Nephron progenitor cell (in vitro differentiated cells): Measurements from ENCODE around the gene RHBDL1.

Experiments used
- DNase-seq: peaks from one replicate; pipeline ENCODE4 v3.0.0; 2021
- H3K27ac Mint-ChIP-seq: 2 replicates; pipeline ENCODE4 v1.8.0; 2021; ENCODE audit warnings: mild to moderate bottlenecking, moderate library complexity, mixed read lengths
- H3K27me3 Mint-ChIP-seq: 2 replicates; pipeline ENCODE4 v1.8.0; 2021; ENCODE audit warnings: mild to moderate bottlenecking, low read depth, mixed read lengths; ENCODE audit not compliant: poor library complexity
- H3K36me3 Mint-ChIP-seq: 2 replicates; pipeline ENCODE4 v1.8.0; 2021; ENCODE audit warnings: low read depth, mixed read lengths
- H3K4me1 Mint-ChIP-seq: 2 replicates; pipeline ENCODE4 v1.8.0; 2021; ENCODE audit warnings: mixed read lengths
- H3K4me3 Mint-ChIP-seq: 2 replicates; pipeline ENCODE4 v1.8.0; 2021; ENCODE audit warnings: mild to moderate bottlenecking, moderate library complexity, mixed read lengths
- H3K9me3 Mint-ChIP-seq: 2 replicates; pipeline ENCODE4 v1.8.0; 2021; ENCODE audit warnings: mild to moderate bottlenecking, moderate library complexity, mixed read lengths
- TF ChIP-seq, protein P1 (sequence below): fragments of 200-600 bp; sonication (generic); IDR thresholded peaks from 2 replicates; pipeline ENCODE4 v1.5.0; 2021; ENCODE audit warnings: antibody characterized with exemption

RHBDL1 gene

GRCh38 chr16:632486-633335 lies 42.8 kb upstream of the RHBDL1 start:
- Mint-ChIP-seq H3K9me3 (no peaks in the 10 kb centered on the region), H3K36me3 (peaks cover 5% of the 10 kb centered on the region), H3K4me1 (peaks cover 43% of the 10 kb centered on the region), H3K4me3 (peak overlapping the region; percentile 86), H3K27me3 (peaks cover 6% of the 10 kb centered on the region), H3K27ac (no peak overlapping the region)
- TF ChIP-seq, protein P1, sequence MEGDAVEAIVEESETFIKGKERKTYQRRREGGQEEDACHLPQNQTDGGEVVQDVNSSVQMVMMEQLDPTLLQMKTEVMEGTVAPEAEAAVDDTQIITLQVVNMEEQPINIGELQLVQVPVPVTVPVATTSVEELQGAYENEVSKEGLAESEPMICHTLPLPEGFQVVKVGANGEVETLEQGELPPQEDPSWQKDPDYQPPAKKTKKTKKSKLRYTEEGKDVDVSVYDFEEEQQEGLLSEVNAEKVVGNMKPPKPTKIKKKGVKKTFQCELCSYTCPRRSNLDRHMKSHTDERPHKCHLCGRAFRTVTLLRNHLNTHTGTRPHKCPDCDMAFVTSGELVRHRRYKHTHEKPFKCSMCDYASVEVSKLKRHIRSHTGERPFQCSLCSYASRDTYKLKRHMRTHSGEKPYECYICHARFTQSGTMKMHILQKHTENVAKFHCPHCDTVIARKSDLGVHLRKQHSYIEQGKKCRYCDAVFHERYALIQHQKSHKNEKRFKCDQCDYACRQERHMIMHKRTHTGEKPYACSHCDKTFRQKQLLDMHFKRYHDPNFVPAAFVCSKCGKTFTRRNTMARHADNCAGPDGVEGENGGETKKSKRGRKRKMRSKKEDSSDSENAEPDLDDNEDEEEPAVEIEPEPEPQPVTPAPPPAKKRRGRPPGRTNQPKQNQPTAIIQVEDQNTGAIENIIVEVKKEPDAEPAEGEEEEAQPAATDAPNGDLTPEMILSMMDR, result no peak
- no peak for DNase-seq

- Mint-ChIP-seq H3K27ac (no peak overlapping the region), H3K4me1 (peaks cover 43% of the 10 kb centered on the region), H3K9me3 (no peaks in the 10 kb centered on the region), H3K4me3 (no peak overlapping the region), H3K36me3 (peaks cover 5% of the 10 kb centered on the region), H3K27me3 (peaks cover 6% of the 10 kb centered on the region)
- TF ChIP-seq, protein P1, result no peak
- DNase-seq, result no peak
Observed at GRCh38 chr16:633336-634050, 42.0 kb upstream of the RHBDL1 start.

GRCh38 chr16:634051-634670 lies 41.3 kb upstream of the RHBDL1 start:
- H3K4me1 Mint-ChIP-seq, result peaks cover 43% of the 10 kb centered on the region
- no peak for DNase-seq
- TF ChIP-seq, protein P1, result no peak
- no peaks in the 10 kb centered on the region for H3K9me3 Mint-ChIP-seq
- H3K27me3 Mint-ChIP-seq, result peaks cover 6% of the 10 kb centered on the region
- H3K36me3 Mint-ChIP-seq, result peaks cover 2% of the 10 kb centered on the region
- no peak overlapping the region for H3K27ac Mint-ChIP-seq
- peak overlapping the region; percentile 69 for H3K4me3 Mint-ChIP-seq

DNA sequence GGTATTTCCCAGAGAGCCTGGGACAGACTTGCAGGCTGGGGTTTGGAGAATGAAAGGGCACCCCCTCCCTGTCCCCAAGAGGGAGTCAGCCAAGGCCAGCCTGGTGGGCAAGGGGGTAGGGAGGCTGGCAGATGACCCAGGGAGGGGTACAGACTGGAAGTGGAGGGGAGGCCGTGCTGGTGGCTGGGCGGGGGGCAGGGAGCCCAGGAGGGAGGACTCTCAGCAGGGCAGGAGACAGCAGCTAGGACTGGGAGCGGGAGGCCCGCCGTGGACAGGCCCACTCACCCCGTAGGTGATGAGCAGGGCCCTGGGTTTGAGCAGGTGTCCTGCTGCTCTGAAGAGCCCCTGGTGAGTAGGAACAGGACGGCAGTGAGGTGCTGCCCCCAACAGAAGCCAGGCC lies 40.5 kb upstream of the RHBDL1 start:
- no peaks in the 10 kb centered on the region for H3K9me3 Mint-ChIP-seq
- peak overlapping the region; percentile 73 for H3K4me3 Mint-ChIP-seq
- TF ChIP-seq, protein P1, result no peak
- no peak for DNase-seq
- peaks cover 41% of the 10 kb centered on the region for H3K4me1 Mint-ChIP-seq
- H3K36me3 Mint-ChIP-seq, result no peaks in the 10 kb centered on the region
- H3K27ac Mint-ChIP-seq, result peak overlapping the region; percentile 42
- peaks cover 6% of the 10 kb centered on the region for H3K27me3 Mint-ChIP-seq

- DNase-seq, result no peak
- TF ChIP-seq, protein P1, result no peak
- H3K4me1 Mint-ChIP-seq, result peaks cover 45% of the 10 kb centered on the region
- no peaks in the 10 kb centered on the region for H3K36me3 Mint-ChIP-seq
- H3K27me3 Mint-ChIP-seq, result peaks cover 6% of the 10 kb centered on the region
- no peak overlapping the region for H3K27ac Mint-ChIP-seq
- no peaks in the 10 kb centered on the region for H3K9me3 Mint-ChIP-seq
- peak overlapping the region; percentile 93 for H3K4me3 Mint-ChIP-seq
Observed at GRCh38 chr16:635573-636205, 39.8 kb upstream of the RHBDL1 start.
